ENCODE results near the gene SLC7A4.
"Not testable (repeated sequence)": the region's sequence is repeated elsewhere in the genome, so short reads cannot be mapped to it uniquely, and the experiment has no call there.

SLC7A4 gene

GRCh38 chr22:21061660-21062321 is 29.4 kb upstream of the SLC7A4 start:
- not testable (repeated sequence) for DNase-seq

- not testable (repeated sequence) for DNase-seq
These were observed 28.0 kb upstream of the SLC7A4 start for GRCh38 chr22:21060363-21060762.

- no peak for DNase-seq
These were observed 23.5 kb upstream of the SLC7A4 start for GRCh38 chr22:21055880-21056319.

DNA sequence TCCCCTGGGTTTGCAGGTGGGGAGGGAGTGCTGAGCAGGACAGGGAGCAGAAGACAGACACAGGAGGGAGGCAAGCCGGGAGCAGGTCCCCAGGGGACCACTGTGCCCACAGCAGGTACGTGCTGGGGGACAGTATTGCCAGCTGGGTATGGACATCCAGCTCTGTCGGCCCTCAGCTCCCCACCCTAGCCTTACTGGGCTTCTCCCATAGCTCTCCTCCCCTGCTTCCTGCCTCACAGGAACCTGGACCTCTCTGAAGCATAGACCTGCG is 23.1 kb upstream of the SLC7A4 start:
- DNase-seq: no peak

GRCh38 chr22:21054714-21055563 is 22.6 kb upstream of the SLC7A4 start:
- no peak for DNase-seq

- DNase-seq: no peak
These were observed 21.8 kb upstream of the SLC7A4 start for GRCh38 chr22:21054046-21054713.

DNA sequence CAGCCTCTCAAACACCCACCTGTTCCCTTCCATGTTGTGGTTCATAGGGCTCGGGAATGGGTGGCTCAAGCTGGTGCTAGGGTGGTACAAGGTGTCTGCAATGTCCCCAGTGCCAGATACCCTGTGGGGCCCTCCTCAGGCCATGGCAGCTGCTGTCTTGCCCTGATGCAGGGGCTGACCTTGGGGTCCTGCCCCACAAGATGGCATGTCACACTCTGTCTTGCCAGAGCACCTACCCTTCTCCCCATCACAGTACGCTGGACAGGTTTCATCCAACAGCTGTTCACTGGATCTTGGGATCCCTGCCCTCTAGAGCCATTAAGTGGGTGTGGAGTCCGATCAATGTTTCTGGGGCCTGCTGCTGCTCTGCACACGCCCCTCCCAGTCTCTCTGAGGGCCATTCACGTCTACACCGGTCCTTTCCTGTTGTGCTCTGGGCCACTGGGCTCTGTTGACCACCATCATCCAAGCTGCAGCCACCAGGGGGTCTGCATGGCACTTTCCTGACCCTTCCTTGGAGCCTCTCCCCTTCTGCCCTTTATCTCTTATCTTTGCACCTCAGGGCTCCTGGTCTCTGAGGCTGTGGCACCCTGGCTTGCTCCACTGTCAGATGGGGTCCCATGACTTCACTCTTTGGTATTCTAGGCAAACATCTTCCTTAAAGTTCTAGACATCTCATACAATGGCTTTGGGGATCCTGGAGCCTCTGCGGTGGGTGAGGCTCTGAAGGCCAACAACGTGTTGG is 20.5 kb upstream of the SLC7A4 start:
- DNase-seq: no peak

DNA sequence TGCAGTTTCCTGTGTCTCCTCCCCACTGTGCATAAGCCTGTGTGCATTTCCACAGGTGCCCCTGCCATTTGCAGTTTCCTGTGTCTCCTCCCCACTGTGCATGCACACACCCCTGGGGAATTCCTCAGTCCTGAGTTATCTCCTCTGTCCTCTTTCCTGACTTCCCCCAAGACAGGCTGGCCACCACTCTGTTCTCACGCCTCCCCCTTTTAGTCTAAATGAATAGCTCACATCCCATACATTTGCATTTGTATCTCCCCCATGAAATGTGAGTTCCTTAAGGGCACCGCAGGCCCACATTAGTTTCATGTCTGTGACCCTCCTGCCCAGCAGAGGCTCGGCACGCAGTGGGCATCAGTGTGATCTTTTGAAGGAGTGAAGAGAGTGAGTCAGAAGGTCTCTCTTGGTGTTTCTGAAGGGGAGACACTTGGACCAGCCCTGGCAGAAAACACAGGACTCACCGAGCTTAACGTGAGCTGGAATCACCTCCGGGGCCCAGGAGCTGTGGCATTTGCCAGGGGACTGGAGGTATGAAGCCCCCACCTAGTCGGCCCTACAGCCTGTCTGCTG is 19.6 kb upstream of the SLC7A4 start:
- DNase-seq: no peak

DNA sequence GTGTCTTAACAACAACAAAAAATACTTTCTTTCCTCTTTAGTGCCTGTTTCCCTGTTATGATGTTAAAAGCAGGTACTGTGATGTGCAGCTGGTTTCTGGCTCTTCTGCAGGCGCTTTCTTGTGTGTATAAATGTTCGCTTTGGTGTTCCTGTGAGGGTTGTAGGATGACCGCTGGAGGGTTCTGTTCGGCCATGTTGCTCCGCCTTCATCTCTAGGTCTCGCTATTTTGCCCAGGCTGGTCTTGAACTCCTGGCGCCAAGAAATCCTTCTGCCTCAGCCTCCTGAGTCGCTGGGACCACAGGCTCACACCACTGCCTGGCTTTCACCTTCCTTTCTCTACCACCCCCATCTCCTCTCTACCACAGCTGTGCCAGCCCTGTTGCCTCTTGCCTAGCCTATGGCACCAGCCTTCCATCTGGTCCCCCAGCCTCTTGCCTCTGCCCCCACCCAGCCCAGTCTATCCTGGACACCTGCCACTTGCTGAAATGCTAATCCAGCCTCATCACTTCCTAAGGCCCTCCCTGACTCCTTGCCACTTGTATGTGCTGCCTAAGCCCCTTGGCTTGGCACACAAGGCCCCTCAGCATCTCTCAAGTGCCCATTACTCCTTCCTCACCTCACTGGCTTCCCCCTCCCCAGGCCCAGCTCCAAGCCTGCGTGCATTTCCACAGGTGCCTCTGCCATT is 18.9 kb upstream of the SLC7A4 start:
- no peak for DNase-seq

DNA sequence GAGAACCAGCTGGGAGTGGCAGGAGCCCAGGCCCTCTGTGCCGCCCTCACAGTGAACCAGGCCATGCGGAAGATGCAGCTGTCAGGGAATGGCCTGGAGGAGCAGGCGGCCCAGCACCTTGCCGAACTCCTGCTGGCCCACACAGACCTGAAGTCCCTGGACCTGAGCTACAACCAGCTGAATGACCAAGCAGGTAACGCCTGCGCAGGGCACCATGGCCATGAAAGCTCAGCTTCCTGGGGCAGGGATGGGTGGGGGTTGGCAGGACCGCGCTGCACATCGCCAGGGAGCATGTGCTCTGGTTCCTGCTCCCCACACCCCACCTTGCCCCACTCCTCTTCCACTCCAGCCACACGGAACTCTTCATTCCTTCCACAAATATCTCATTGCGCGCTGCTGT is 16.6 kb upstream of the SLC7A4 start:
- DNase-seq: not testable (repeated sequence)

DNA sequence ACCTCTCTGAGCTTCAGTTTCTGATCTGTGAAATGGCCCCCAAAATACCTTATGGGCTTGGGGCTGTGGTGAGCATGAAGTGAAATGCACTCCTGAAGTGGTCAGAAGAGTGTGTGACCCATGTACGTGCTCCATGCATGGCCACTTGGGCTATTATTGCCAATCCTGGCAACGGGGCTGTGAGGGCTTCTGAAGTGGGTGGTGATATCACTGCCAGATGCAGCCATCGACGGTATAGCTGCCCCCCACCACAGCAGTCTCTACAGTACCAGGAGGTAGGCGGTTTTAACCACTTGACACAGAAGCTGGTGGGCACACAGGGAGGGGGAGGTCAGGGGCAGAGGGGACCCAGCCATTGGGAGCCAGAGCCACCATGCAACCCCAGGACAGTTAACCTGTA is 16.1 kb upstream of the SLC7A4 start:
- not testable (repeated sequence) for DNase-seq

GRCh38 chr22:21047730-21048129 is 15.4 kb upstream of the SLC7A4 start:
- DNase-seq: no peak

DNA sequence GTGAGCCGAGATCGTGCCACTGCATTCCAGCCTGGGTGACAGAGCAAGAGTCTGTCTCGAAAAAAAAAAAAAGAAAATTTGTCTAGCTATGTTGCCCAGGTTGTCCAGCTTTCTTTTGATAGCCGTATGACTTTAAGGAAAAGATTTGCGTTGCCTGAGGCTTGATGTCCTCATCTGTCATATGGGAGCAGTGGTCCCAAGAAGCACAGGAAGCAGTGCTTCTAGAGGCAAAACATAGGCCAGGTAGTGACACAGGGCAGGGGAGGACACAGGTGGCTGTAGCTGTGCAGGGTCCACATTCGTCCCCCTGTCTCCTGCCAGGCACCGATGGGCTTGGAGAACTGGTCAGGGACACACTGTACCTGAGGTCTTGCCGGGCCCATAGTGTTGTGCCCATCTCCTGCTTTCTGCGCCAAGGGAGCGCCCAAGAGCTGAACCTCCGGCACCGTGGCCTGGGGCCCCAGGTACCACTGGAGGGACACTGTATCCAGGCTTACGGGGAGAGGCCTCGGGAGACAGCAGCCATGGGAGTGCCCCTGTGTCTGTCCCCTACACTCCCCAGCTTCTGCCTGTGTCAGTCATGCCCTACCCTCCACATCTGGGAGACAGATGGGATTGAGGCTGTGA is 14.8 kb upstream of the SLC7A4 start:
- no peak for DNase-seq

- peak; percentile 5 to 60 (median 28) for DNase-seq
These were observed 13.4 kb upstream of the SLC7A4 start, which contains the start of gene LRRC74B for GRCh38 chr22:21045585-21046294. Gene LRRC74B, plus strand, starts transcription at chr22:21045946. Its CDS starts 41 bp downstream, at chr22:21045987.

- no peak for DNase-seq
These were observed 12.7 kb upstream of the SLC7A4 start for GRCh38 chr22:21044931-21045584.

DNA sequence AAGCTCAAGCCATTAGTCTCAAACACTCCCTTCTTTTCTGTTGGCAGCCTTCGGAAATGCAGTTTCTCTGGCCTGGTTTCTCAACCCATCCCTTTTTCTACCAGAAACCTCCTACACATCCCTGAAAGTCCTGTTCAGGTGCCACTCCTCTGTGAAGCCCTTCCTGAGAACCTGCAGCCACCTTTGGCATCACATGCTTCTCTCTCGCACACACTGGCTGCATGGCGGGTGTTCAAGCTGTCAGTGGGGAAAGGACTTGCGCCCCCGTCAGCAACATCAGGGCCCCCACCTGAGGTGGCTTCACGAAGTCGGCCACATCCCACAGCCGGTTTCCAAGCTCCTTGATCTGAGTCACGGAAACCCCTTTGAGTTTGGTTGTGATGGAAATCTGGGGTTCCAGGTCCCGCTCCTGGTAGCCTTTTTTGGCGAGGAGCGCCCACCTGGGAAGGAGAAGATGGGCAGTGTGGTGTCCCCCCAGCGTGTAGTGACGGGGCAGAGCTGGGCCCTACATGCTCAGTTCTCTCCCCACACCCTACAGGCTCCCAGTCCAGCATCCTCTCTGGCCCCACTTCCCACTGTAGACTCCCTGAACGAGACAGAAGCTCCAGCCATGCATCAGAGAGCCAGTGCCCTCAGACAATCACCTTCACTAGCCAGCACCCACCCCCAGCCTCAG is 11.6 kb upstream of the SLC7A4 start:
- no peak for DNase-seq

- DNase-seq: no peak
These were observed 10.9 kb upstream of the SLC7A4 start for GRCh38 chr22:21042978-21043859.

DNA sequence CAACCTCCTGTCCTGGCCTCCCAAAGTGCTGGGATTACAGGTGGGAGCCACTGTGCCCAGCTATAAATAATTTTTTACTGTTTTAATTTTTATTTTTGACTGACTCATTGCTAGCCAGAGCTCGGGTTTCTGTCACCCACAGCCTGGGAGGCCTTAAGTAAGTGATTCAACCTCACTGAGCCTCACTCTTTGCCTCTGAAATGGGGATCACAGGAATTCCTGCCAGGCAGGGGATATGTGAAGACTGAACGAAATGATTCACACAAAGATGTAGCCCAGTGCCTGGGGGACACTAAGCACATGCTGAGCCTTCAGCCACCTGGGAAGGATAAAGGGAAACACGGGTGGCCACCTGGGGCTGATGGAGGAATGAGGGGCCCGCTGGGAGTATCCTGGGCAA is 9.6 kb upstream of the SLC7A4 start:
- DNase-seq: no peak

- not testable (repeated sequence) for DNase-seq
These were observed 6.8 kb upstream of the SLC7A4 start for GRCh38 chr22:21039158-21039557.

Measured in stimulated activated naive CD4-positive, alpha-beta T cell (primary cell).